ENCODE results near the gene SHISA8. TPM values are rescaled to one million over a fixed set of nuclear protein-coding genes. Genes with fewer than 3 reads are reported as not detected.

The SHISA8 gene
- total and polyA plus RNA-seq, 2 of the 13 experiments (the other 11 are each of a cell fraction or from before 2014, with no cell fraction given): not detected

DNA sequence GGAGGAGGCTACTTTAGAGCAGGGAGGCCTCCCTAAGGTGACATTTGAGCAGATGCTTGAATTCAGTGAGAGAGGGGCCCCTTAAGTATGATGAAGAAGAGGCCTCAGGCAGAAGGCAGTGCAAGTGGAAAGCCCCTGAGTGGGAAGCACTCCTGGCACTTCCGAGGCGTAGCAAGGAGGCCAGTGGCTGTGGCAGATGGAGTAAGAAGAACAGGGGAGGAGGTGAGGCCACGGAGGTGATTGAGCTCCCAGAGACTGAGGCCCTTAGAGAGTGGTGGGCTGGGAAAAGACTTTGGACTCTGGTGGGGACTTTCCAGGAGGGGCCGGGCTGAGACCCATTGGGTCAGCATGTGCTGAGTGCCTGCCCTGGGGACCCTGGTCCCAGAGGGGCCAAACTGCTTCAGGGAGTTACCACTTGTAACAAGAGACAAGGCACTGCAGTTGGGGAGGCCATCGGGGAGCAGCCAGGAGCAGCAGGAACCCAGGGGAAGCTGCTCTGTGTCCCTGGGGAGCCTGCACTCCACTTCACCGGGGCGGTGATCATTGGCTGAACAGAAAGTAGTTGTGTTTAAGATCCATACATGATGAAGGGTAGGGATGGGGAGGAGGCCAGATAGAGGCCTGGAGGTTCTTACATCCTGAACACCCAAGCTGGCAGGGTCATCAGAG lies 34.6 kb upstream of the SHISA8 start (continued):
- TF ChIP-seq, protein P1, sequence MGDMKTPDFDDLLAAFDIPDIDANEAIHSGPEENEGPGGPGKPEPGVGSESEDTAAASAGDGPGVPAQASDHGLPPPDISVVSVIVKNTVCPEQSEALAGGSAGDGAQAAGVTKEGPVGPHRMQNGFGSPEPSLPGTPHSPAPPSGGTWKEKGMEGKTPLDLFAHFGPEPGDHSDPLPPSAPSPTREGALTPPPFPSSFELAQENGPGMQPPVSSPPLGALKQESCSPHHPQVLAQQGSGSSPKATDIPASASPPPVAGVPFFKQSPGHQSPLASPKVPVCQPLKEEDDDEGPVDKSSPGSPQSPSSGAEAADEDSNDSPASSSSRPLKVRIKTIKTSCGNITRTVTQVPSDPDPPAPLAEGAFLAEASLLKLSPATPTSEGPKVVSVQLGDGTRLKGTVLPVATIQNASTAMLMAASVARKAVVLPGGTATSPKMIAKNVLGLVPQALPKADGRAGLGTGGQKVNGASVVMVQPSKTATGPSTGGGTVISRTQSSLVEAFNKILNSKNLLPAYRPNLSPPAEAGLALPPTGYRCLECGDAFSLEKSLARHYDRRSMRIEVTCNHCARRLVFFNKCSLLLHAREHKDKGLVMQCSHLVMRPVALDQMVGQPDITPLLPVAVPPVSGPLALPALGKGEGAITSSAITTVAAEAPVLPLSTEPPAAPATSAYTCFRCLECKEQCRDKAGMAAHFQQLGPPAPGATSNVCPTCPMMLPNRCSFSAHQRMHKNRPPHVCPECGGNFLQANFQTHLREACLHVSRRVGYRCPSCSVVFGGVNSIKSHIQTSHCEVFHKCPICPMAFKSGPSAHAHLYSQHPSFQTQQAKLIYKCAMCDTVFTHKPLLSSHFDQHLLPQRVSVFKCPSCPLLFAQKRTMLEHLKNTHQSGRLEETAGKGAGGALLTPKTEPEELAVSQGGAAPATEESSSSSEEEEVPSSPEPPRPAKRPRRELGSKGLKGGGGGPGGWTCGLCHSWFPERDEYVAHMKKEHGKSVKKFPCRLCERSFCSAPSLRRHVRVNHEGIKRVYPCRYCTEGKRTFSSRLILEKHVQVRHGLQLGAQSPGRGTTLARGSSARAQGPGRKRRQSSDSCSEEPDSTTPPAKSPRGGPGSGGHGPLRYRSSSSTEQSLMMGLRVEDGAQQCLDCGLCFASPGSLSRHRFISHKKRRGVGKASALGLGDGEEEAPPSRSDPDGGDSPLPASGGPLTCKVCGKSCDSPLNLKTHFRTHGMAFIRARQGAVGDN (CRISPR knock-in tag; IDR thresholded peaks at IDR 0.05): peak; percentile 54
- TF ChIP-seq, protein P2, sequence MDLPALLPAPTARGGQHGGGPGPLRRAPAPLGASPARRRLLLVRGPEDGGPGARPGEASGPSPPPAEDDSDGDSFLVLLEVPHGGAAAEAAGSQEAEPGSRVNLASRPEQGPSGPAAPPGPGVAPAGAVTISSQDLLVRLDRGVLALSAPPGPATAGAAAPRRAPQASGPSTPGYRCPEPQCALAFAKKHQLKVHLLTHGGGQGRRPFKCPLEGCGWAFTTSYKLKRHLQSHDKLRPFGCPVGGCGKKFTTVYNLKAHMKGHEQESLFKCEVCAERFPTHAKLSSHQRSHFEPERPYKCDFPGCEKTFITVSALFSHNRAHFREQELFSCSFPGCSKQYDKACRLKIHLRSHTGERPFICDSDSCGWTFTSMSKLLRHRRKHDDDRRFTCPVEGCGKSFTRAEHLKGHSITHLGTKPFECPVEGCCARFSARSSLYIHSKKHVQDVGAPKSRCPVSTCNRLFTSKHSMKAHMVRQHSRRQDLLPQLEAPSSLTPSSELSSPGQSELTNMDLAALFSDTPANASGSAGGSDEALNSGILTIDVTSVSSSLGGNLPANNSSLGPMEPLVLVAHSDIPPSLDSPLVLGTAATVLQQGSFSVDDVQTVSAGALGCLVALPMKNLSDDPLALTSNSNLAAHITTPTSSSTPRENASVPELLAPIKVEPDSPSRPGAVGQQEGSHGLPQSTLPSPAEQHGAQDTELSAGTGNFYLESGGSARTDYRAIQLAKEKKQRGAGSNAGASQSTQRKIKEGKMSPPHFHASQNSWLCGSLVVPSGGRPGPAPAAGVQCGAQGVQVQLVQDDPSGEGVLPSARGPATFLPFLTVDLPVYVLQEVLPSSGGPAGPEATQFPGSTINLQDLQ (CRISPR knock-in tag; IDR thresholded peaks at IDR 0.05): no peak
- TF ChIP-seq ZKSCAN5 (CRISPR knock-in tag; IDR thresholded peaks at IDR 0.05) (peak; percentile 98), RFXANK (CRISPR knock-in tag; IDR thresholded peaks at IDR 0.05) (no peak), ZNF292 (CRISPR knock-in tag; IDR thresholded peaks at IDR 0.05; ENCODE audit: borderline replicate concordance, low read depth) (0 out of 2 replicates have a peak, but pooled peaks have one; percentile 23), ZBTB7A (CRISPR knock-in tag; IDR thresholded peaks at IDR 0.05) (peak; percentile 62)
- TF ChIP-seq, protein P3, sequence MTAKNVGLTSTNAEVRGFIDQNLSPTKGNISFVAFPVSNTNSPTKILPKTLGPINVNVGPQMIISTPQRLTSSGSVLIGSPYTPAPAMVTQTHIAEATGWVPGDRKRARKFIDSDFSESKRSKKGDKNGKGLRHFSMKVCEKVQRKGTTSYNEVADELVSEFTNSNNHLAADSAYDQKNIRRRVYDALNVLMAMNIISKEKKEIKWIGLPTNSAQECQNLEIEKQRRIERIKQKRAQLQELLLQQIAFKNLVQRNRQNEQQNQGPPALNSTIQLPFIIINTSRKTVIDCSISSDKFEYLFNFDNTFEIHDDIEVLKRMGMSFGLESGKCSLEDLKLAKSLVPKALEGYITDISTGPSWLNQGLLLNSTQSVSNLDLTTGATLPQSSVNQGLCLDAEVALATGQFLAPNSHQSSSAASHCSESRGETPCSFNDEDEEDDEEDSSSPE (CRISPR knock-in tag; IDR thresholded peaks at IDR 0.05): no peak
- TF ChIP-seq, protein P4, sequence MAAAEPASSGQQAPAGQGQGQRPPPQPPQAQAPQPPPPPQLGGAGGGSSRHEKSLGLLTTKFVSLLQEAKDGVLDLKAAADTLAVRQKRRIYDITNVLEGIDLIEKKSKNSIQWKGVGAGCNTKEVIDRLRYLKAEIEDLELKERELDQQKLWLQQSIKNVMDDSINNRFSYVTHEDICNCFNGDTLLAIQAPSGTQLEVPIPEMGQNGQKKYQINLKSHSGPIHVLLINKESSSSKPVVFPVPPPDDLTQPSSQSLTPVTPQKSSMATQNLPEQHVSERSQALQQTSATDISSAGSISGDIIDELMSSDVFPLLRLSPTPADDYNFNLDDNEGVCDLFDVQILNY (CRISPR knock-in tag; conservative IDR thresholded peaks at IDR 0.05): no peak
- TF ChIP-seq, protein P5, sequence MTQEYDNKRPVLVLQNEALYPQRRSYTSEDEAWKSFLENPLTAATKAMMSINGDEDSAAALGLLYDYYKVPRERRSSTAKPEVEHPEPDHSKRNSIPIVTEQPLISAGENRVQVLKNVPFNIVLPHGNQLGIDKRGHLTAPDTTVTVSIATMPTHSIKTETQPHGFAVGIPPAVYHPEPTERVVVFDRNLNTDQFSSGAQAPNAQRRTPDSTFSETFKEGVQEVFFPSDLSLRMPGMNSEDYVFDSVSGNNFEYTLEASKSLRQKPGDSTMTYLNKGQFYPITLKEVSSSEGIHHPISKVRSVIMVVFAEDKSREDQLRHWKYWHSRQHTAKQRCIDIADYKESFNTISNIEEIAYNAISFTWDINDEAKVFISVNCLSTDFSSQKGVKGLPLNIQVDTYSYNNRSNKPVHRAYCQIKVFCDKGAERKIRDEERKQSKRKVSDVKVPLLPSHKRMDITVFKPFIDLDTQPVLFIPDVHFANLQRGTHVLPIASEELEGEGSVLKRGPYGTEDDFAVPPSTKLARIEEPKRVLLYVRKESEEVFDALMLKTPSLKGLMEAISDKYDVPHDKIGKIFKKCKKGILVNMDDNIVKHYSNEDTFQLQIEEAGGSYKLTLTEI (CRISPR knock-in tag; conservative IDR thresholded peaks at IDR 0.05): no peak
- TF ChIP-seq, protein P6, sequence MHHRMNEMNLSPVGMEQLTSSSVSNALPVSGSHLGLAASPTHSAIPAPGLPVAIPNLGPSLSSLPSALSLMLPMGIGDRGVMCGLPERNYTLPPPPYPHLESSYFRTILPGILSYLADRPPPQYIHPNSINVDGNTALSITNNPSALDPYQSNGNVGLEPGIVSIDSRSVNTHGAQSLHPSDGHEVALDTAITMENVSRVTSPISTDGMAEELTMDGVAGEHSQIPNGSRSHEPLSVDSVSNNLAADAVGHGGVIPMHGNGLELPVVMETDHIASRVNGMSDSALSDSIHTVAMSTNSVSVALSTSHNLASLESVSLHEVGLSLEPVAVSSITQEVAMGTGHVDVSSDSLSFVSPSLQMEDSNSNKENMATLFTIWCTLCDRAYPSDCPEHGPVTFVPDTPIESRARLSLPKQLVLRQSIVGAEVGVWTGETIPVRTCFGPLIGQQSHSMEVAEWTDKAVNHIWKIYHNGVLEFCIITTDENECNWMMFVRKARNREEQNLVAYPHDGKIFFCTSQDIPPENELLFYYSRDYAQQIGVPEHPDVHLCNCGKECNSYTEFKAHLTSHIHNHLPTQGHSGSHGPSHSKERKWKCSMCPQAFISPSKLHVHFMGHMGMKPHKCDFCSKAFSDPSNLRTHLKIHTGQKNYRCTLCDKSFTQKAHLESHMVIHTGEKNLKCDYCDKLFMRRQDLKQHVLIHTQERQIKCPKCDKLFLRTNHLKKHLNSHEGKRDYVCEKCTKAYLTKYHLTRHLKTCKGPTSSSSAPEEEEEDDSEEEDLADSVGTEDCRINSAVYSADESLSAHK (CRISPR knock-in tag; IDR thresholded peaks at IDR 0.05; ENCODE audit: borderline replicate concordance): no peak
- TF ChIP-seq, protein P7, sequence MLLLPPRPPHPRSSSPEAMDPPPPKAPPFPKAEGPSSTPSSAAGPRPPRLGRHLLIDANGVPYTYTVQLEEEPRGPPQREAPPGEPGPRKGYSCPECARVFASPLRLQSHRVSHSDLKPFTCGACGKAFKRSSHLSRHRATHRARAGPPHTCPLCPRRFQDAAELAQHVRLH (CRISPR knock-in tag; IDR thresholded peaks at IDR 0.05; ENCODE audit: borderline replicate concordance, low read depth): no peak

Data from HepG2 (cell line).